Measurements from ENCODE around the gene TIGIT.

Gene TIGIT

GRCh38 chr3:114294940-114295480 lies 1.2 kb downstream of the TIGIT start:
- in situ Hi-C loops (cut with HindIII; ENCODE audit: low sequenced_read_pairs) = no loop called here
- no peak for TF ChIP-seq CTCF (IDR thresholded peaks at IDR 0.05; ENCODE audit: low read depth, low read length, missing control alignments)
- no peak overlapping the region for H3K4me3 ChIP-seq (ENCODE audit: low read depth, low read length)
- no peak for DNase-seq (ENCODE audit: low read depth)

- DNase-seq (ENCODE audit: low read depth) = no peak
- in situ Hi-C loops (cut with HindIII; ENCODE audit: low sequenced_read_pairs) = no loop called here
- TF ChIP-seq CTCF (IDR thresholded peaks at IDR 0.05; ENCODE audit: low read depth, low read length, missing control alignments) = no peak
- H3K4me3 ChIP-seq (ENCODE audit: low read depth, low read length) = no peak overlapping the region
Observed at GRCh38 chr3:114295946-114296345, 2.1 kb downstream of the TIGIT start.

GRCh38 chr3:114299421-114299820 lies 5.6 kb downstream of the TIGIT start:
- TF ChIP-seq CTCF (IDR thresholded peaks at IDR 0.05; ENCODE audit: low read depth, low read length, missing control alignments) = peak; percentile 52
- in situ Hi-C loops (cut with HindIII; ENCODE audit: low sequenced_read_pairs) = no loop called here
- no peak overlapping the region for H3K4me3 ChIP-seq (ENCODE audit: low read depth, low read length)
- no peak for DNase-seq (ENCODE audit: low read depth)

- no peak for DNase-seq (ENCODE audit: low read depth)
- H3K4me3 ChIP-seq (ENCODE audit: low read depth, low read length) = no peak overlapping the region
- in situ Hi-C loops (cut with HindIII; ENCODE audit: low sequenced_read_pairs) = no loop called here
- no peak for TF ChIP-seq CTCF (IDR thresholded peaks at IDR 0.05; ENCODE audit: low read depth, low read length, missing control alignments)
Observed at GRCh38 chr3:114299941-114300624, 6.3 kb downstream of the TIGIT start.

- DNase-seq (ENCODE audit: low read depth) = no peak
- no peak for TF ChIP-seq CTCF (IDR thresholded peaks at IDR 0.05; ENCODE audit: low read depth, low read length, missing control alignments)
- in situ Hi-C loops (cut with HindIII; ENCODE audit: low sequenced_read_pairs) = no loop called here
- H3K4me3 ChIP-seq (ENCODE audit: low read depth, low read length) = no peak overlapping the region
Observed at GRCh38 chr3:114307222-114307830, 13.5 kb downstream of the TIGIT start.

GRCh38 chr3:114307832-114308231 lies 14.0 kb downstream of the TIGIT start:
- DNase-seq (ENCODE audit: low read depth) = no peak
- TF ChIP-seq CTCF (IDR thresholded peaks at IDR 0.05; ENCODE audit: low read depth, low read length, missing control alignments) = no peak
- in situ Hi-C loops (cut with HindIII; ENCODE audit: low sequenced_read_pairs) = no loop called here
- H3K4me3 ChIP-seq (ENCODE audit: low read depth, low read length) = no peak overlapping the region

Measured in astrocyte of the cerebellum (primary cell).